Osteoblast (primary cell): ENCODE data around the gene EIF2S2. TPM values are rescaled to one million over a fixed set of nuclear protein-coding genes. Genes with fewer than 3 reads are reported as not detected.

Source experiments
- DNase-seq: peaks from one replicate; pipeline ENCODE4 v3.0.0; 2011; ENCODE audit warnings: low spot score, mixed read lengths; ENCODE audit not compliant: insufficient read length; ENCODE audit errors: missing footprints
- H2AFZ ChIP-seq: 2 replicates; pipeline ENCODE4 v1.6.0; 2011; ENCODE audit warnings: mild to moderate bottlenecking, low read length
- H3K27ac ChIP-seq: 2 replicates; pipeline ENCODE4 v1.5.1; 2011; ENCODE audit warnings: mild to moderate bottlenecking, low read depth, low read length, moderate library complexity
- H3K27me3 ChIP-seq: 2 replicates; pipeline ENCODE4 v1.6.0; 2012; ENCODE audit warnings: mild to moderate bottlenecking, control low read depth, inconsistent platforms, low read length, moderate library complexity; ENCODE audit not compliant: insufficient read depth
- H3K36me3 ChIP-seq: 2 replicates; pipeline ENCODE4 v1.5.1; 2011; ENCODE audit warnings: mild to moderate bottlenecking, low read length, control low read depth, moderate library complexity; ENCODE audit not compliant: insufficient read depth
- H3K4me1 ChIP-seq: 2 replicates; pipeline ENCODE4 v1.5.1; 2011; ENCODE audit warnings: mild to moderate bottlenecking, low read length, control low read depth, moderate library complexity; ENCODE audit not compliant: insufficient read depth
- H3K4me2 ChIP-seq: 2 replicates; pipeline ENCODE4 v1.6.0; 2011; ENCODE audit warnings: mild to moderate bottlenecking, low read length; ENCODE audit not compliant: insufficient read depth
- H3K4me3 ChIP-seq: fragments of 200-600 bp; sonication (generic); 3 replicates; pipeline ENCODE4 v1.5.1; 2012; ENCODE audit warnings: mild to moderate bottlenecking, low read length, inconsistent platforms; ENCODE audit not compliant: insufficient read depth
- H3K79me2 ChIP-seq: 2 replicates; pipeline ENCODE4 v1.6.0; 2012; ENCODE audit warnings: mild to moderate bottlenecking, low read length, control low read depth, inconsistent platforms; ENCODE audit not compliant: insufficient read depth
- H3K9me3 ChIP-seq: 2 replicates; pipeline ENCODE4 v1.5.1; 2011; ENCODE audit warnings: low read depth, low read length, control low read depth
- H4K20me1 ChIP-seq: 2 replicates; pipeline ENCODE4 v1.6.0; 2012; ENCODE audit warnings: mild to moderate bottlenecking, low read length, control low read depth; ENCODE audit not compliant: insufficient read depth
- CTCF ChIP-seq: IDR thresholded peaks from 2 replicates; pipeline ENCODE4 v1.5.1; 2011; ENCODE audit warnings: mild to moderate bottlenecking, low read depth, low read length, moderate library complexity; ENCODE audit errors: extremely low read depth
- total RNA-seq: library from RNA; depleted of rRNA; stranded (reverse); fragments of >200 nt; gene quantifications from 2 replicates; pipeline ENCODE4 v1.2.3, GENCODE V29; 2012

Gene EIF2S2
- total RNA-seq, 1 donor = 148 TPM

GRCh38 chr20:34076952-34077351, 35.1 kb downstream of the EIF2S2 start:
- peaks cover 28% of the 10 kb centered on the region for H4K20me1 ChIP-seq
- H3K4me2 ChIP-seq = no peak overlapping the region
- H3K36me3 ChIP-seq = peaks cover 48% of the 10 kb centered on the region
- H3K4me3 ChIP-seq = no peak overlapping the region
- no peaks in the 10 kb centered on the region for H3K4me1 ChIP-seq
- H2AFZ ChIP-seq = no peak overlapping the region
- H3K79me2 ChIP-seq = peaks cover 31% of the 10 kb centered on the region
- no peak for DNase-seq
- no peaks in the 10 kb centered on the region for H3K9me3 ChIP-seq
- TF ChIP-seq CTCF = no peak
- H3K27me3 ChIP-seq = no peaks in the 10 kb centered on the region
- H3K27ac ChIP-seq = no peak overlapping the region

GRCh38 chr20:34075647-34076046, 36.4 kb downstream of the EIF2S2 start:
- DNase-seq = no peak
- no peak for TF ChIP-seq CTCF
- no peak overlapping the region for H3K27ac ChIP-seq
- no peak overlapping the region for H2AFZ ChIP-seq
- H3K4me1 ChIP-seq = no peaks in the 10 kb centered on the region
- peaks cover 36% of the 10 kb centered on the region for H4K20me1 ChIP-seq
- H3K79me2 ChIP-seq = peaks cover 41% of the 10 kb centered on the region
- H3K27me3 ChIP-seq = no peaks in the 10 kb centered on the region
- H3K9me3 ChIP-seq = no peaks in the 10 kb centered on the region
- peaks cover 38% of the 10 kb centered on the region for H3K36me3 ChIP-seq
- no peak overlapping the region for H3K4me3 ChIP-seq
- no peak overlapping the region for H3K4me2 ChIP-seq

- no peaks in the 10 kb centered on the region for H3K9me3 ChIP-seq
- peaks cover 3% of the 10 kb centered on the region for H3K4me1 ChIP-seq
- H3K4me2 ChIP-seq = no peak overlapping the region
- peaks cover 52% of the 10 kb centered on the region for H3K79me2 ChIP-seq
- H3K27me3 ChIP-seq = no peaks in the 10 kb centered on the region
- H3K36me3 ChIP-seq = peaks cover 36% of the 10 kb centered on the region
- H3K4me3 ChIP-seq = no peak overlapping the region
- H2AFZ ChIP-seq = no peak overlapping the region
- no peak for DNase-seq
- H4K20me1 ChIP-seq = peaks cover 47% of the 10 kb centered on the region
- H3K27ac ChIP-seq = no peak overlapping the region
- no peak for TF ChIP-seq CTCF
Measured at GRCh38 chr20:34074101-34074760, 37.8 kb downstream of the EIF2S2 start.

- H3K9me3 ChIP-seq = no peaks in the 10 kb centered on the region
- peaks cover 66% of the 10 kb centered on the region for H3K79me2 ChIP-seq
- H3K4me3 ChIP-seq = no peak overlapping the region
- no peak overlapping the region for H3K4me2 ChIP-seq
- H4K20me1 ChIP-seq = peaks cover 54% of the 10 kb centered on the region
- H3K36me3 ChIP-seq = peaks cover 28% of the 10 kb centered on the region
- H3K27me3 ChIP-seq = no peaks in the 10 kb centered on the region
- no peak overlapping the region for H2AFZ ChIP-seq
- H3K4me1 ChIP-seq = peaks cover 3% of the 10 kb centered on the region
- no peak for DNase-seq
- H3K27ac ChIP-seq = no peak overlapping the region
- no peak for TF ChIP-seq CTCF
Measured at GRCh38 chr20:34072778-34073177, 39.3 kb downstream of the EIF2S2 start.
